GM18868 (cell line): ENCODE data around the gene SAFB2.
"Not testable (repeated sequence)": the region's sequence is repeated elsewhere in the genome, so short reads cannot be mapped to it uniquely, and the experiment has no call there.

ENCODE experiments used
- ATAC-seq: cut with Tn5 transposase; IDR thresholded peaks from one replicate; pipeline ENCODE4 v1.9.1; 2021; ENCODE audit warnings: mild to moderate bottlenecking, moderate library complexity; ENCODE audit not compliant: unreplicated experiment

The SAFB2 gene

GRCh38 chr19:5608766-5609165 is 13.8 kb downstream of the SAFB2 start:
- ATAC-seq, result not testable (repeated sequence)

DNA sequence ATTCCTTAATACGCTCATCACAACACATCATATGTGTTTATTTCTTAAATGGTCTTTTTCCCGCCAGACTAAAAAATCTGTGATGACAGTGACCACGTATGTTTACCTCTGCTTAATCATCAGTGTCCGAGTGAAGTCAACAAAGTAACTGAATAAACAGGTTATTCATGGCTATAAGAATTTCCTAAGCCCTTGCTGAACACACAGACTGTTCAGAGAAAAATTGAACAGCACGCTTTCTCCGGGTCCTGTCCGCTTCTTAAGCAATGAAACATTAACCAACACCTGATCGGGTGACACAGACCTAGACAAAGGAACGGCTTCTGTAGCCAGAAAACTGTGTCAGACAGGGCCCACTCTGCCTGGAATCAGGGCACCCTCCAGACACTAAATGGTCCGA is 14.3 kb downstream of the SAFB2 start:
- ATAC-seq, result no peak

DNA sequence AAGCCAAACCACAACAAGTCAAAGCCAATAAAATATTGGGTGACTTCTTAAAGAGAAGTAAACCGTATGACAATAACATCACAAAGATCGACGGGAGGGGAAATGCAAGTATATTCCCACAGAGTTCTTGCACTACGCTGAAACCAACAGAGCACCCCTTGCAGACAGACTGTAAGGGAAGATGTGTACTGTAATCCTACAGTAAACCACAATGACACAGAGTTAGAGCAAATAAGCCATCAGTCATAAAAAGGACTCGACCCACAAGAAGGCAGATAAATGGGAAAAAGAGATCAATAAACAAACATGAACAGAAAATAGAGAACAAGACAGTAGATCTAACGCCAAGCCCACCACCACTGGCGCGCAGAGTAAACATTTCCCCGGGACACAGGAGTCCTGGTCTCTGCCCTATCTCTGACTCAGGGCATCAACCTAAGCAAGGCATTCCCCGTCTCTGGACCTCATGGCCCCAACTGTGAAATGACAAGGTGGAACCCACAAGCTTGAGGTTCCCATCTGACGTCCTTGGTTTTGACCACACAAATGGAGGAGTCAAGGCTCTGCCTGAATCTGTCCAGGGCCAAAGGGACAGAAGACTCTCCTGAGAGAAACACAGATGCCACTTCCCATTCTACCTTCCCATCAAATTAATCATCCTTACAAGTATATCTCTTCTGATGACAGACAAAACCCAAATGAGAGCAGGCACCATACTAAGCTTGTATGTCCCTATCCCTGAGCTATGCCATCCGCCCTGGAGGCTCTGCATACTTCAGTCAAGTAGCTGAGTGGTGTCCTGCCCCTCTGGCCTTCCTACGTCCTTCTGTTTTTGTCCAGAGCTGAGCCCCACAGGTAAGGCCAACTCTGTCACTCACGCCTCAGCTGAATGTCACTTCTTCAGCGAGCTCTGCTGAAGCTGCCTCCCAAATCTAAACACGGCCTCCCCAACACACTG is 15.0 kb downstream of the SAFB2 start:
- ATAC-seq, result no peak

- no peak for ATAC-seq
These were observed 17.2 kb downstream of the SAFB2 start for GRCh38 chr19:5605362-5605761.

GRCh38 chr19:5603626-5604025 is 18.9 kb downstream of the SAFB2 start:
- no peak for ATAC-seq

DNA sequence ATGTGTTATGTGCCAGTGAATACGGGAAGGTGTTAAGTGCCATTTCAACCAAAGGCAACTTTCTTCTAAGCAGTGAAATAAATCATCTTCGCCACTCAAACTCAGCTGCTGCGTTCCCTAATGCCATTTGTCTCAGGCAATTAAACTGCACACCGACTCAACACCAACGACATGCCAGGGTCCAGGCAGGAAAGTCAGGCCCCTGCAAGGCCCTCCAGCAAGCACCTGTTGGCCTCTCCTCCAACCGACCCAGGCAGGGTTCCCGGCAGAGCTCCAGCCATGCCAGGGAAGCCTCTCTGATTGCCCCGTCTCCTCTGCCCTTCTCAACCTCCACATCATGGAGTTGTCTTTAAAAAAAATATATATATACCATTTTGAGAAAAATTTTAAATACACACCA is 21.8 kb downstream of the SAFB2 start:
- ATAC-seq, result no peak

- no peak for ATAC-seq
These were observed 26.8 kb downstream of the SAFB2 start for GRCh38 chr19:5595745-5596144.

DNA sequence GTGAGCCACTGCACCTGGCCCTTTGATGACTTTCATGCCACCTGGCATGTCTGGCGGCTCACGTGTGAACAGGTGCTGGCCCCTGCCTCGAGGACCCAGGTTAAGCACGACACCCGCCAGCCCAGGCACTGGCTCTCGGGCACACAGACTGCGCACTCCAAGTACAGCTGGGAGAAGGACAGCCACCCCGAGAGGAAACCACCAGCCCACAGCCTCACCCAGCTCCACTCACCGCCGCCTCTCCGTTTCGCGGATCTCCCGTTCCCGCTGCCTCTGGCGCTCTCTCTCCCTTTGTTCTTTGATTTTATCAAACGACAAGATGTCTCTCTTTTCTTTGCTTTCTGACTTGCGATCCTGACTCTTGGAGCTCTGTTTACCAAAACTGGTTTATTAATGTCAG is 27.4 kb downstream of the SAFB2 start:
- no peak for ATAC-seq

DNA sequence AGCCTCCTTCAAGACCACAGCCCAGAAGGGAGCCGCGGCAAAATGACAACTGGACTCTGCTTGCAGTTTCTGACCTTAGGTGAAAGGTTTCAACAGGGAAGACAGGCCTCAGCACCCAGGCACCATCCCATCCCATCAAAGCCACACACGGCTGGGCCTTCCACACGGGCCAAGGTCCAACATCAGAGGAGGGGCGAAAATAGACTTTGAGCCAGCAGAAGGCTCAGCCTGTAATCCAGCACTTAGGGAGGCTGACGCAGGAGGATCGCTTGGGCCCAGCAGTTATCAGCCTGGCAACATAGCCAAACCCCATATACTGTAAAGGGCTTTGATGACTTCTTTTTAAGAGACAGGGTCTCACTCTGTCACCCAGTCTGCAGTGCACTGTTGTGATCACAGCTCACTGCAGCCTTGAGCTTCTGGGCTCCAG is 28.0 kb downstream of the SAFB2 start:
- no peak for ATAC-seq

- ATAC-seq, result no peak
These were observed 29.0 kb downstream of the SAFB2 start for GRCh38 chr19:5593343-5594255.

DNA sequence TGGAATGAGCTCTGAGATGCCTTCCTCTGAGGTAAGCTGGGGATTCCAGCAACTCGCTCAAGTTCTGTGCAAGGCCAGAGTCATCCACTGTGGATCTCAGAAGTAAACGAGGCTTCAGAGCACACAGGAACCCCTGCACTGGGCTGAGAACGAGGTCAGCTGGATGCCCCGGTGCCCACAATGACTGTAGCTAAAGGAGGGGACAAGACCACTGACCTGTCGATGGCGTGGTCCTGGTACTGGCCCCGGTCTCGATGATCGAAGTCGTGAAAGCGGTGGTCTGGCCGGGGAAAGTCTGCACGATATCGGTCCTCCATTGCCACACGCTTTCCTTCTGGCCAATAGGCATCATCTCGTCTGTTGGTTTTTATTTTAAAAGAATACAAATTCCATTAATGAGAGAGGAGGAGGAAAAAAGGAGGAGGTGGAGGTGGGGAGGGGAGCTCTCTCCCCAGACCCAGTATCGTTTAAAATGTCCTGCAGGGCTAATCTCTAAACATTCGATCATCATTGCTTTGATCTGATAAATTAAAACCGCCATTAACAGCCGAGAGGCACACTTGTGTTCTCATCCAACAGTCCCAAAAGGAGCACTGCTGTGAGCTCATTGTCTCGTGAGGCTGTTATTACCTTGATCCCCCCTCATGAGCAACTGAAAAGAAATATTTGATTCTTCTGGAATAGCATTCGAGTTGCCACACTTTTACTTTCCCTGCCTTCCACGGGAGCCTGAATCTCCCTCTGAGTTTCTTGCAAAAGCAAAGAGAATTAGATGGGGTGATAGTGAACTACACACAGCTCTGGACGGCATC is 29.8 kb downstream of the SAFB2 start:
- no peak for ATAC-seq

DNA sequence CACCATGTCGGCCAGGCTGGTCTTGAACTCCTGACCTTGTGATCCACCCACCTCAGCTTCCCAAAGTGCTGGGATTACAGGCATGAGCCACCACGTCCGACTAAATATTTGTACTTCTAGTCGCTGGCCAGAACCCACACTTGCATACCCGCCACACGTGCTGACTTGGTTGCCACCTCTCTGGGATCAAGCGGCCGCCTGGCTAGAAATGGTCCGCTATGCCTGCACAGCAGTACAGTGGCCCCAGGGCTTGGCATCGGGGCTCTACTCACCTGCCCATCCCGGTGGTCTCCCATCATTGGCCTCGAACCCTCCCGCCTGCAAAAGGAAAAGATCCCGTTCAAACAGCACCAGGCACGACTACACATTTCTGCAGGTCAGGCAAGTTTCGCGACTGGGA is 31.1 kb downstream of the SAFB2 start:
- ATAC-seq, result no peak

DNA sequence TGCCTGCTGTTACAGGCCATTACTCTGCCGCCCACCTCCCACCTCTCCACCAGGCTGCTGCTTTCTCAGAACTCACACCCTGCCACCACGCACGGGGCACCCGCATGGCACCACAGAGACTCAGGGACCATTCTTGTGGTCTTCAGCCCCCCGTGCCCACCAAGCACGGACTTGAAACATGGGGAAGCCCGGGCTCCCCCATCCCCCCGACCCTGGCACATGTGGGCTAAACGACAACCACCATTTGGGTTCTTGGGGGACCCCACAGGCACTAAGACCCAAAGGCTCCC is 31.8 kb downstream of the SAFB2 start:
- ATAC-seq, result no peak

DNA sequence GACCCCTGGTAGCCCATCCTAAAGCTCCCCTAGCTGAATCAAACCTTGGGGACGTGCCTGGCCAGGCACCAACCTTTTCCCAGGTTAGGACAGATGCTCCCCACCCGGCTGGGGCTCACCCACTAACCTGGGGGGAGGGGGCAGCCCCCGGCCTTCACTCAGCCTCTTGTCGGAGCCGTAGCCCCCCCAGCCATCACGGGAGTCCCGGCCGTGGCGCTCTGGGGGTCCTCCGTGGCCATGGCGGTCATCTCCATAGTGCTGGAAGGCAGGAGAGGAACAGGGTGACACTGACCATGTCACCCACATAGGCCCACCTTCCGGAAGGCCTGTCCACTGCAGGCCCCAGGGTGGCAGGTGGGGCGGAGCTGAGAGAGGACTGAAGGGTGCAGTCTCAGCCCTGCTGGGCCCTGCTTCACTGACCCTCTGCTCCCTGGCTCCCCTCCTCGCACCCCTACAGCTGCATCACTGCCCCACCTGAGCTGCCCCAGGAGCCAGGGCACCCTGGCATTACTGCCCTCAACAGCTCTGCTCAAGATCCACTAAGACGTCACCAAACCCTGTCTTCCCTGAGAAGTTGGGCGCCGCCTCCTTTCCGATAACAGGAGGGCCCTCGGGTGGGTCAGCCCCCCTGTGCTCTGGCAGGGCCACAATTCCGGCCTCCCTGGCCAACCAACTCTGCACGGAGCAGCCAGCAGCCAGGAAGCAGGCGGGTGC is 32.3 kb downstream of the SAFB2 start:
- ATAC-seq, result no peak

DNA sequence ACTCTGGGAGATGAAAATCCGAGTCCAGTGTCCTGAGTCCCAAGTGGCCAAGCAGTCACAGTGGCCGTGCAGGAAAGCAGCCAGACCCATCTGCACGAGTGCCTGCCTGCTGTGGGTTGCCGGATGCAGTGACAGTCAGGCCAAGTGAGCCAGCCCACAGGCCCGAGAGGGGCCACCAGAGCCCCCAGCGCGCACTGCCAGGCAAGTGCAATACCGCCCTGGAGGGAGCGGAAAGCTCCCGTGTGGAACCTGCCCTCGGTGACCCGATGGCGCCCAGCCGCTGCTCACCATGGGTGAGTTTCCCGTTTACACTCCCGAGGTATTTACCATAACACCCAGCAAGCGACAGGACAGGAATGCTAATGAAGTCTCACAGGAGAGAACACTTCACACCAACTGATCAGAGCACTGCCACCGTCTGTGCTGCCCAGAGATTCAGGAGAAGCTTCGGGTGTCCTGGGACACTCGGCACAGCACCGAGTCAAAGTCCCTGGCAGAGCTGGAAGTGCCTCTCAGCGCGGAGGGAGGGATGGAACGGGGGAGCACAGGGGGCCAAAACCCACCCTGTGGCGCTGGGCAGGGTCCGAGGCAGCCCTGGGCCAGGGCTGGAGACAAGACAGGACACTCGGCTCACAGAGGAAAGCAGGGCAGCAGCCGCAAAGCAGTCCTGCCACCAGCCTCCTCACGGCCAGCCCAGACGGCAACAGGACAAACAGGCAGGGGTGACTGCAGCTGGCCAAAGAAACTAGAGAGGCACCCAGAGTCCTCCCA is 33.5 kb downstream of the SAFB2 start:
- ATAC-seq, result no peak

- no peak for ATAC-seq
These were observed 34.1 kb downstream of the SAFB2 start for GRCh38 chr19:5588441-5588840.

- ATAC-seq, result no peak
These were observed 34.9 kb downstream of the SAFB2 start for GRCh38 chr19:5587661-5588060.

DNA sequence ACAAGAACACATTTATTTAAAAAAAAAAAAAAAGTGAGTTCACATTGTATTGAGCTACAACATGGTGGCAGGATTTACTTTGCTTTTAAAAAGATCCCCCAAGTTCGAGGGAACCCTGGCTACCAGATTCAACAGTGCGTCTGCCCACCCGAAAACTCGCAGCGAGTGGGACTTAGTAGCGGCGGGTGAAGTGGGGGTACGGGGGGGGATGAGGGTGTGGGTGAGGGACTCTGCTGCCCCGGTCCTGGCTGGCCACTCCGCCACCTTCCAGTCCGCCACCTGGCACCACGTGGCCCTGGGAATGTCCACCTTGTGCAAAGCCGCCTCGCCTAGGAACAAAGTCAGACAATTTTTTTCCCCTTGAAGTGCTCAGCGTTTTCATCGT is 35.5 kb downstream of the SAFB2 start:
- ATAC-seq, result no peak

DNA sequence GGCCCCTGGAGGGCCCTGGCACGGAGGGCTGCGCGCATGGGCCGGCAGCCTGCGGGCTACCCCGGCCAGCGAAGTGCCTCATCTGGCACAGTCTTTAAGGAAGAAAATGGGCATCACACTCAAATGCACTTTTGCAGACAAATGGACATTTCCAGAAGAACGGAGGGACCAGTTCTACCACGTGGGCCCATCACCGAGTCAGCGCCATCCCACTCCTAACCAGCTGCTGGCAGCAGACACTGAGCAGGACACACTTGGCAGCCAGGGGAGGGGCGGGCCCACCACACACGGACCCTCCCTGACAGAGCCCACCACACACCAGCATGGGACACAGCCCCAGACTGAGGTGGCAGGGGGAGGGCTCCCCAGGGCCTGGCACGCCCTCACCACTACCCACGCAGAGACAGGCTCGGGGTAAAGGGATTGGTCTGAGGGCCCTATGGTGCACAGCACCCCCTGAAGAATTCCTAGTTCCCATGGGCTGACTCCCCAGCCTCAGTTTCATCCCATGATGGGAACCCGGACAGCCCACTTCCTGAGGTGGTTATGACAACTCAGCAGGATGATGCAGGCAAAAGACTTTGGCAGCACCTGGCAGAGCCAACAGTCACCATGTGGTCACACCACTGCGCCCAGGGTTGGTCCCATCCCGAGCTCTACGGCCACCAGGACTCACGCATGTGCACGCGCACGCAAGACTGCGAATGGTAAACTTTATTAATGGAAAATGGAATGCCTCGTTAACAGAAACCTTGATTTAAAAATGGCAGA is 36.1 kb downstream of the SAFB2 start:
- ATAC-seq, result no peak
